ENCODE measurements around the gene CHCHD6.

The CHCHD6 gene

DNA sequence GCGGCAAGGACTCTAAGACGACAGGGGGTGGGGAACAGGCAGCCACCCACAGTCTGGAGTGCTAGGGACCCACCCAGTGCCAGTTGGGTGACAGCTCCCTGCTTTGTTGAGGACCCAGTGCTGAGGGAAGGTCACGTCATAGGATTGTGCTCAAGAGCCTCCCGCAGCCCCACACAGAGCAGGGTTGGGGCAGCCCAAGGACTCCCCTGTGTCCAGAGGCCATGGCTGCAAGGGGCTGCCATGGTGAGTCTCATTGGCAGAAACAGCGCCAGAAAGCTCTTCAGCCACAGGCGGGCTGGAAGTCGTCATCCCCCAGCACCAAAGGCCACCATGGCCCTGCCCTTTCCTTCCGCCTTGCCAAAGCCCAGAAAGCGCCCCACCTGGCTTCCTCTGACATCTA lies 241.9 kb downstream of the CHCHD6 start:
- Histone ChIP-seq H3K27ac (ENCODE audit: low read depth, low read length) (no peak overlapping the region), H2AFZ (ENCODE audit: low read length, unreplicated experiment) (no peak overlapping the region), H3K79me2 (ENCODE audit: control insufficient read depth, insufficient read depth, low read length, unreplicated experiment) (no peaks in the 10 kb centered on the region), H3K27me3 (ENCODE audit: insufficient read depth, low read length) (no peaks in the 10 kb centered on the region), H3K4me3 (ENCODE audit: low read depth, low read length) (no peak overlapping the region), H3K36me3 (ENCODE audit: insufficient read depth, low read length) (no peaks in the 10 kb centered on the region), H3K4me1 (ENCODE audit: control insufficient read depth, insufficient read depth, low read length, unreplicated experiment) (no peaks in the 10 kb centered on the region)

DNA sequence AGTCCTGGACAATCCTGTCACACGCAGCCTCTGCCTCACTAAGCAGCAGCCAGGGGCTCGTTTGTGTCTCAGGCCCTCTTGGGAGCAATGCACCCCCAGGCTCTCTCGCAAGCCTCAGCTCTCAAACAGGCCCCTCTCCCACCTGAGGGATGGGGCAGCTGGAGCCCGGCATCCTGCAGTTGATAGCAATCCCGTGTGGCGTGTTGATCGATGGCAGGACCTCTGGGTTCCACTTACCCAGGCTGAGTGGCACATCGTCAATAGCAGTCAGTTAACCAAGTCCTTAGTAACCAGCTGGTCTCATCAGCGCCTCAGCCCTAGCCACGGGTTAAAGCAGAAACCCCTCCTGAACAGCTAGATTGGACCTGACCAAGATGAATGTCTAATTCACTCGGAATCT lies 242.4 kb downstream of the CHCHD6 start:
- H3K79me2 ChIP-seq (ENCODE audit: control insufficient read depth, insufficient read depth, low read length, unreplicated experiment) = no peaks in the 10 kb centered on the region
- no peak overlapping the region for H2AFZ ChIP-seq (ENCODE audit: low read length, unreplicated experiment)
- no peak overlapping the region for H3K27ac ChIP-seq (ENCODE audit: low read depth, low read length)
- H3K4me1 ChIP-seq (ENCODE audit: control insufficient read depth, insufficient read depth, low read length, unreplicated experiment) = no peaks in the 10 kb centered on the region
- no peak overlapping the region for H3K4me3 ChIP-seq (ENCODE audit: low read depth, low read length)
- H3K36me3 ChIP-seq (ENCODE audit: insufficient read depth, low read length) = no peaks in the 10 kb centered on the region
- no peaks in the 10 kb centered on the region for H3K27me3 ChIP-seq (ENCODE audit: insufficient read depth, low read length)

DNA sequence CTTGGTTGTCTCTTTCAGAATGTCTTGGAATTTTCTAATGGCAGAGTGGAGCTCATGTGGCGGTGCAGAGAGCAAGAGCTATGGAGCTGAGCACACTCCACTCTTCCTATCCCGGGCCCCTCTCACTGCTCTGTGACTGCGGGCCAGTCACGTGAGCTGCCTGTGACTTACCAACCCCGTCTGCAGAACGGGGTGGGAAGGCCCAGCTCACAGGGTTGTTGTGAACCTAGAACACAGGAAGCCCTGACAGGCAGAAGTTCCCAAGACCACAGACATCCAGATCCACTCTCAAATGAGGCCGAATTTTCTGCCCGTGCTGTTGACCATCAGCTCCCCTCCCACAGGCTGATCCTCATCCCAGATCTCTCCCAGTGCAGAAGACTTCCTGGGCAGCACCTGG lies 243.4 kb downstream of the CHCHD6 start:
- no peaks in the 10 kb centered on the region for H3K36me3 ChIP-seq (ENCODE audit: insufficient read depth, low read length)
- H3K4me1 ChIP-seq (ENCODE audit: control insufficient read depth, insufficient read depth, low read length, unreplicated experiment) = no peaks in the 10 kb centered on the region
- H3K27ac ChIP-seq (ENCODE audit: low read depth, low read length) = no peak overlapping the region
- H3K79me2 ChIP-seq (ENCODE audit: control insufficient read depth, insufficient read depth, low read length, unreplicated experiment) = no peaks in the 10 kb centered on the region
- H2AFZ ChIP-seq (ENCODE audit: low read length, unreplicated experiment) = no peak overlapping the region
- no peaks in the 10 kb centered on the region for H3K27me3 ChIP-seq (ENCODE audit: insufficient read depth, low read length)
- no peak overlapping the region for H3K4me3 ChIP-seq (ENCODE audit: low read depth, low read length)

DNA sequence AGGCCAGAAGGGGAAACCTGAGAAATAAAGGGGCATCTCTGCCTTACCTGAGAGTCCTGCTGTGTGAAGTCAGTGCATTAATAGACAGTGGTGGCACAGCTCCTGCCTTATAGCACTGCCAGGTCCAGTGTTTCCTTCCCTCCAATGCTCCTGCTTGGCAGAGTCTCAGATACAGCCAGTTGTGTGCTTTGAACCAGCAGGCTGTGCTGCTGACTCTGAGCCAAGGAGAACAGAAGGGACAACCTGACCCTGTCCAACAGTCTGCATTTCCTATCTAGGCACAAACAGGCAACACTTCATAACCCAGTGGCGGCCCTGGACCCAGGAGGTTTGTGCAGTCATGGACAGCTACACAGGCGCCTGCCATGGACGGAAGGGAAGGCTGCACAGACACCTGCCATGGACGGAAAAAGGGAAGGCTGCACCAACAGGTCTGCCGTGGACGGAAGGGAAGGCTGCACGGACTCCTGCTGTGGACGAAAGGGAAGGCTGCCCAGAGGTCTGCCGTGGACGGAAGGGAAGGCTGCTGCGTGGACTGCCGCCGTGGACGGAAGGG lies 245.0 kb downstream of the CHCHD6 start:
- Histone ChIP-seq H3K36me3 (ENCODE audit: insufficient read depth, low read length) (no peaks in the 10 kb centered on the region), H3K4me3 (ENCODE audit: low read depth, low read length) (no peak overlapping the region), H3K27ac (ENCODE audit: low read depth, low read length) (no peak overlapping the region), H2AFZ (ENCODE audit: low read length, unreplicated experiment) (no peak overlapping the region), H3K27me3 (ENCODE audit: insufficient read depth, low read length) (no peaks in the 10 kb centered on the region), H3K4me1 (ENCODE audit: control insufficient read depth, insufficient read depth, low read length, unreplicated experiment) (peaks cover 3% of the 10 kb centered on the region), H3K79me2 (ENCODE audit: control insufficient read depth, insufficient read depth, low read length, unreplicated experiment) (no peaks in the 10 kb centered on the region)

DNA sequence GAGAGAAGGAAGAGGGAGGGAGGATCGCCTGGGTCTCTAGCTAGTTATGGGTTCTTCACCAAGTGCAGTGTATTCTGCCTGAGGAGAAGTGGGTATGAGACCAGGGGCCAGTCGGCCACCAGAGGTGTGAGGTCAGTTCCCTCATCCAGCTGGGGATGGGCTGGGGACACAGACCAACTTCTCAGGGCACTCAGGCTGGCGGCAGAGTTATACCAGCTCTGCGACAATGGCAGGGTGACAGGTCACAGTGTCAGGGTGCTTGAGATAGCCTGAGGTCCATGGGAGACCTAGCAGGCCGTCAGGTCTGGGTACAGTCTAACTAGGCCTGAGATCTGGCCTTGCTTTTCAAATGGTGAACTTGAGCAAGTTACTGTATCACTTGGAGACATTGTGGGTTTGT lies 247.5 kb downstream of the CHCHD6 start:
- no peaks in the 10 kb centered on the region for H3K79me2 ChIP-seq (ENCODE audit: control insufficient read depth, insufficient read depth, low read length, unreplicated experiment)
- H2AFZ ChIP-seq (ENCODE audit: low read length, unreplicated experiment) = no peak overlapping the region
- no peaks in the 10 kb centered on the region for H3K36me3 ChIP-seq (ENCODE audit: insufficient read depth, low read length)
- peaks cover 9% of the 10 kb centered on the region for H3K4me1 ChIP-seq (ENCODE audit: control insufficient read depth, insufficient read depth, low read length, unreplicated experiment)
- H3K27me3 ChIP-seq (ENCODE audit: insufficient read depth, low read length) = no peaks in the 10 kb centered on the region
- H3K27ac ChIP-seq (ENCODE audit: low read depth, low read length) = no peak overlapping the region
- no peak overlapping the region for H3K4me3 ChIP-seq (ENCODE audit: low read depth, low read length)

DNA sequence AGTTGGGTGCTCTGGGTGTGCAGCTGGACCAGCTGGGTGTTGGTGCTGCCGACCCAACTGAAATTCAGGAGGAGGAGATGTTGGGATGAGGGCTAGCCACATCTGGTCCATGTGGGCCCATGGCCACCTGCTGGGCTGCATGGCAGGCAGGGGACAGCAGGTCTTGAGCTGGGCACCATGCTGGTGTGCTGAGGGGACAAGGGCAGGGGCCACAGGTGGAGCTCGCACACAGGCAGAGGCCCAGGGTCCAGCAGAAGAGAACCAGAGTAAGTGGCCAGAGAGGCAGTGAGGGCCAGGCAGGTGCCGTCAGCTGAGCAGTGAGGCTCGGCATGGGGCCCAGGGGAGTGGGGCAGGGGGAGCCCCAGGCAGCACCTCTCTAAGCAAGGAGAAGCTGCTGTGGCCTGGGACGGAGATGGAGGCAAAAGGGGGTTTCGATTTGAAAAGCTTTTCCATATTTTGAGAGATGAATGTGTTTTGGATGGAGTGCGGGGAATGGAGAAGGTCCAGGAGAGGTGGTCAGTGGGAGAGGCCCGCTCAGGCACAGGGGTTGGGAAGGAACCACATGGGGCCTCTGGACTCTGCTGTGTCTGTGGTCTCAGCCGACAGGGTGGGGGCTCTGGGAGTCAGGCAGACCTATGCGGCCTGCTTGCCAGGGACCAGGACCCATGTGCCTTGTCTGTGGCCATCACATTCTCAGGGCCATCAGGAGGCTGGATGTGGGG lies 248.4 kb downstream of the CHCHD6 start:
- Histone ChIP-seq H3K4me1 (ENCODE audit: control insufficient read depth, insufficient read depth, low read length, unreplicated experiment) (peaks cover 9% of the 10 kb centered on the region), H3K27ac (ENCODE audit: low read depth, low read length) (no peak overlapping the region), H3K79me2 (ENCODE audit: control insufficient read depth, insufficient read depth, low read length, unreplicated experiment) (no peaks in the 10 kb centered on the region), H3K27me3 (ENCODE audit: insufficient read depth, low read length) (no peaks in the 10 kb centered on the region), H3K4me3 (ENCODE audit: low read depth, low read length) (no peak overlapping the region), H3K36me3 (ENCODE audit: insufficient read depth, low read length) (no peaks in the 10 kb centered on the region), H2AFZ (ENCODE audit: low read length, unreplicated experiment) (no peak overlapping the region)

DNA sequence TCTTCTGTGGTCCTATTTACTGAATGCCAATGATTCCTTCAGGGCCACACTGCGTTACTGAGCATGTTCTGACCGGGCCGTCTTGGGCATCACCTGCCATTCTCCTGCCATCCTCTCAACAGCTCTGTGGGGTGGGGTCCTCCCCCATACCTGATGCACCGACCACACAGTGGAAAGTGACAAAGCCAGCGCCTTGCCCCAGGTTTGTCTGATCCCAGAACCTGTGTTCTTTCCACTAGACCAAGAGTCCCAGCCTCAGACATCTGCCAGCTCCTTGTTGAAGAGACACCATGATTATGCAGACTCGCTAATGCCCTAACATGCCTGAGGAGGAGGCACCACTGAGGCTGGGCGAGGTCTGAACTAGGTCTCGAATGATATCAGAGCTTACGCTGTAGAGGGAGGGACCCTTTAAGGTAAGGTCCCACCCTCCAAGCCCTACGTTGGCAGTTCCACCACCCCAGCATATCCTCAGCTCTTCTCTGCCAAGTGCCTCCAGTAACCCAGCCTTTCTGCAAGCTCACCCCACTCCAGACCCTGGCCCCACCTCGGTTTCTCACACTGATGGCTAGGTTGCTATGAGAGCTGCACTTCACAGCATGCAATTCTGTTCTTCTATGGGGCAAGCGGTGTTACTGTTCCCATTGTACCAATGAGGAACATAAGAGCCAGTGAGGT lies 249.1 kb downstream of the CHCHD6 start:
- Histone ChIP-seq H3K79me2 (ENCODE audit: control insufficient read depth, insufficient read depth, low read length, unreplicated experiment) (no peaks in the 10 kb centered on the region), H3K4me1 (ENCODE audit: control insufficient read depth, insufficient read depth, low read length, unreplicated experiment) (peaks cover 9% of the 10 kb centered on the region), H3K27ac (ENCODE audit: low read depth, low read length) (no peak overlapping the region), H3K27me3 (ENCODE audit: insufficient read depth, low read length) (no peaks in the 10 kb centered on the region), H2AFZ (ENCODE audit: low read length, unreplicated experiment) (no peak overlapping the region), H3K36me3 (ENCODE audit: insufficient read depth, low read length) (no peaks in the 10 kb centered on the region), H3K4me3 (ENCODE audit: low read depth, low read length) (no peak overlapping the region)

DNA sequence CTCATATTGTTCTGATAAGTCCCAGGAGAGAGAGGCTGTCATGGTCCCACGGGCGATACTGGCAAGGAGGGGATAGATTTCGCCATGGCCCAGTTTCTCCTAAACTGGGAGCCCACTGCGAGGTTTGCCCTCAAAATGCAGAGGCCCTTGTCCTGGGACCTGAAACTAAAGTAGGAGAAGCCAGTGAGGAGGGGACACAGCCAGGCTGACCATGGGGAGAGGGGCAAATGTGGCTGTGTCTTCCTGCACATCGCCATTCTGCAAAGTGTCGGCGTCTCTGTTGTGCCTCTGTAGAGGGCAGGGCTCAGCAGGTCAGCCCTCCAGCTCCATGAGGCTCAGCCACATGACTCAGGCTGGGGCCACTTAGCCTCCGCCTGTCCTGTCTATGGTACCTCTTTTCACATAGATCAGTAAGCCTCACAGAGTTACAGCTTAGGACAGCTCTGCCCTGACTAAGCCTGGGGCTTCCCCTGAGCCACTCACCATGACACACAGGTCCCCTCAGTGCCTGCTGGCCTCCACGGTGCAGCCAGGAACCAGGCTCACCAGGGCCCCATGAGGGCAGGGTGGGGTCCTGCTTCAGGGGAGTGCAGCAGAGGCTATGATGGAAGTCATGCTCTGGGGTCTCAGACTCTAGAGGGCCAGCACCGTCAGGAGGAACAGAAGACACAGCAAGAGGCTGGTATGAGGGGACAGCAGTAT lies 250.3 kb downstream of the CHCHD6 start:
- H3K27ac ChIP-seq (ENCODE audit: low read depth, low read length) = no peak overlapping the region
- no peaks in the 10 kb centered on the region for H3K27me3 ChIP-seq (ENCODE audit: insufficient read depth, low read length)
- no peaks in the 10 kb centered on the region for H3K36me3 ChIP-seq (ENCODE audit: insufficient read depth, low read length)
- H3K4me3 ChIP-seq (ENCODE audit: low read depth, low read length) = no peak overlapping the region
- no peaks in the 10 kb centered on the region for H3K79me2 ChIP-seq (ENCODE audit: control insufficient read depth, insufficient read depth, low read length, unreplicated experiment)
- H2AFZ ChIP-seq (ENCODE audit: low read length, unreplicated experiment) = no peak overlapping the region
- peaks cover 9% of the 10 kb centered on the region for H3K4me1 ChIP-seq (ENCODE audit: control insufficient read depth, insufficient read depth, low read length, unreplicated experiment)

DNA sequence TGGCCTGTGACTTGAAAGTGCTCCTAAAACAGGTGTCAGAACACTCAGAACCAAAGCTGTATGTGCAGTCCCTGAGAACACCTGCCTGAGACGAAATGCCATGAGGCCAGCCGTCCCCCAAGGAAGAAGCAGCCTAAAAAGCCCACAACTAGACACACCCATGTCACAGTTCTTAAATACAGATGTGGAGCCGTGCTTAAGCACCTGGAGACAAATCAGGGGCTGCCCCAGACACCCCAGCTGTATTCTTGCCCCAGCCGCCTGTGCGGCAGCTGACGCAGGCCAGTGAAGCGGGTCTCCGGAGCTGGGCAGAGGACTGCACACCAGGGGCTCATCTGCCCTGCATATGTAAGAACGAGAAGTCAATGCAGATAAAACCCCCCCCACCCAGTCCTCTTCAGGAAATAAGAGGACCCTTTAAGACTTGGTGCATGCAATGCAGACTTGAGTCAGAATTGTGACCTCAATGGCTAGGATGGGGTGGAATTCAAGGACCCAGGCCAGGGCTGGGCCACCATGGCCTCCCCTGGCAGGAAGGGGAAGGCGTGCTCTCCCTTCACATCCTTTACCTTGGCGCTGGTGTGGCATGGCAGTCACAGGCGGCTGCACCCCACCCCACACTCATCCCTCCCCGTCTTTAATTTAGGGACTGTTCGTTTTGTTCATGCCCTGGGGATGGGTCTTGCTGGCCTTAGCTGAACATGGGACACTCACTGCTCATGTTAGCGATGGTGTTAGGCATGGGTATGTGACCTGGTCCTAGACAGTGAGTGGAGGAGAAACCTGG lies 251.2 kb downstream of the CHCHD6 start:
- Histone ChIP-seq H2AFZ (ENCODE audit: low read length, unreplicated experiment) (no peak overlapping the region), H3K79me2 (ENCODE audit: control insufficient read depth, insufficient read depth, low read length, unreplicated experiment) (no peaks in the 10 kb centered on the region), H3K4me3 (ENCODE audit: low read depth, low read length) (no peak overlapping the region), H3K27ac (ENCODE audit: low read depth, low read length) (no peak overlapping the region), H3K36me3 (ENCODE audit: insufficient read depth, low read length) (no peaks in the 10 kb centered on the region), H3K27me3 (ENCODE audit: insufficient read depth, low read length) (no peaks in the 10 kb centered on the region), H3K4me1 (ENCODE audit: control insufficient read depth, insufficient read depth, low read length, unreplicated experiment) (peaks cover 15% of the 10 kb centered on the region)

DNA sequence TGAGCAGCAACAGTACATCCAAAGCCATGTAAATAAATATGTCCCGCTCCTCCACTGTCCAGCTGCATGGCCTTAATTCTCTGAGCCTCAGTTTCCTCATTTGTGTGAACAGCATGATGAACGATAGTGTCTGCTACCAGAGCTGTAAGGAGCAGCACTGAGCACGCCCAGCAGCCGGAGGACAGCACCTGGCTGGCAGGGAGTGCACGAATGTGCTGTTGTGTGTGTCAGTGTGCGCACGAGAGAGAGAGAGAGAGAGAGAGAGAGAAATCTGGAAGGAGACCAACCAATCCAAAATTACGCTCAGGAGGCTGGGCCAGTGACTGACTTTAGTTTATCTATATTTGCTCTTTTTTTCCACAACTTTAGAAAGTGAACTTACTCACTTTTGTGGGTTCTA lies 252.3 kb downstream of the CHCHD6 start:
- no peak overlapping the region for H2AFZ ChIP-seq (ENCODE audit: low read length, unreplicated experiment)
- H3K4me1 ChIP-seq (ENCODE audit: control insufficient read depth, insufficient read depth, low read length, unreplicated experiment) = peaks cover 27% of the 10 kb centered on the region
- H3K4me3 ChIP-seq (ENCODE audit: low read depth, low read length) = no peak overlapping the region
- no peak overlapping the region for H3K27ac ChIP-seq (ENCODE audit: low read depth, low read length)
- no peaks in the 10 kb centered on the region for H3K27me3 ChIP-seq (ENCODE audit: insufficient read depth, low read length)
- no peaks in the 10 kb centered on the region for H3K36me3 ChIP-seq (ENCODE audit: insufficient read depth, low read length)
- H3K79me2 ChIP-seq (ENCODE audit: control insufficient read depth, insufficient read depth, low read length, unreplicated experiment) = no peaks in the 10 kb centered on the region

All from ACC112 (cell line).